HepG2 (cell line): ENCODE results near the gene ROS1. TPM values are rescaled to one million over a fixed set of nuclear protein-coding genes. Genes with fewer than 3 reads are reported as not detected.
"Not testable (repeated sequence)": the region's sequence is repeated elsewhere in the genome, so short reads cannot be mapped to it uniquely, and the experiment has no call there.

Experiments used
- ATAC-seq: fragments of 200-7000 bp; cut with Tn5 transposase; 3 replicates; pipeline ENCODE4 v1.9.1; 2020; ENCODE audit warnings: mild to moderate bottlenecking, moderate library complexity
- BruUV-seq: library from RNA; stranded (reverse); fragments of 400-500 nt; replicated peaks from 2 replicates; lab custom pipeline; 2021; lab: Mats Ljungman, UMichigan
- CTCF ChIA-PET: fragments of 300-600 bp; formaldehyde crosslinking; extraction: SDS; loops from one replicate; lab custom pipeline; 2021; ENCODE audit warnings: low total read pairs, inconsistent platforms, low intra/inter-chr PET ratio; lab: Yijun Ruan, JAX
- POLR2A ChIA-PET: fragments of 350-600 bp; sonication (Branson Sonifier 250); formaldehyde crosslinking; loops from one replicate; lab custom pipeline; 2020; ENCODE audit warnings: antibody characterized with exemption, inconsistent platforms; lab: Yijun Ruan, JAX
- DNase-seq: peaks from one replicate; pipeline ENCODE4 v3.0.0-alpha.2; 2015; ENCODE audit warnings: low spot score
- FAIRE-seq: peaks from 3 replicates; lab custom pipeline; 2011; peaks lifted over from hg19 to GRCh38; lab: Jason Lieb, UNC
- H2AFZ ChIP-seq: one replicate; pipeline ENCODE4 v1.6.1; 2011; ENCODE audit warnings: low read length, inconsistent platforms
- H3K27ac ChIP-seq: fragments of 300-600 bp; 3 replicates; pipeline ENCODE4 v1.8.0; 2011; ENCODE audit warnings: mixed run types, mild to moderate bottlenecking, mixed read lengths, low read length, inconsistent platforms; ENCODE audit not compliant: insufficient read depth; ENCODE audit errors: extremely low read length
- H3K27me3 ChIP-seq, 2 experiments: fragments of 200-600 bp in 1 of 2; 2 replicates in 1 of 2; 3 replicates in 1 of 2; pipeline versions ENCODE4 v1.6.0 to v1.8.0; 2011; ENCODE audit warnings: low read length in 2 of 2, mild to moderate bottlenecking in 2 of 2, moderate library complexity in 2 of 2, inconsistent platforms in 1 of 2; ENCODE audit not compliant: insufficient read depth in 2 of 2, control insufficient read depth in 1 of 2
- H3K36me3 ChIP-seq, 2 experiments: fragments of 200-600 bp in 1 of 2; replicated peaks in 1 of 2; 2 replicates in 1 of 2; 3 replicates in 1 of 2; pipeline versions ENCODE4 v1.5.1 to v1.8.0; 2011; ENCODE audit warnings: low read length in 2 of 2, inconsistent platforms in 1 of 2; ENCODE audit not compliant: insufficient read depth in 2 of 2, control insufficient read depth in 1 of 2
- H3K4me1 ChIP-seq: 2 replicates; pipeline ENCODE4 v1.5.1; 2012; ENCODE audit warnings: low read length, inconsistent platforms; ENCODE audit not compliant: insufficient read depth
- H3K4me2 ChIP-seq: 2 replicates; pipeline ENCODE4 v1.6.0; 2011; ENCODE audit warnings: low read depth, low read length, inconsistent platforms
- H3K4me3 ChIP-seq, 3 experiments: fragments of 200-600 bp in 1 of 3; sonication (generic), shearing (Covaris generic) in 1 of 3; replicated peaks in 1 of 3; 2 replicates each; pipeline ENCODE4 v1.5.1; 2011 to 2016; ENCODE audit warnings: low read length in 3 of 3, inconsistent platforms in 2 of 3, low read depth in 2 of 3, mild to moderate bottlenecking in 2 of 3, control low read depth in 1 of 3, mixed read lengths in 1 of 3; ENCODE audit not compliant: insufficient read depth in 1 of 3
- H3K79me2 ChIP-seq: one replicate; pipeline ENCODE4 v1.6.1; 2011; ENCODE audit warnings: low read length, inconsistent platforms; ENCODE audit not compliant: insufficient read depth
- H3K9ac ChIP-seq: 2 replicates; pipeline ENCODE4 v1.6.0; 2011; ENCODE audit warnings: mild to moderate bottlenecking, low read depth, low read length, inconsistent platforms; ENCODE audit not compliant: insufficient read depth
- H3K9me3 ChIP-seq: 2 replicates; pipeline ENCODE4 v1.5.1; 2012; ENCODE audit warnings: mild to moderate bottlenecking, low read length
- H4K20me1 ChIP-seq: 2 replicates; pipeline ENCODE4 v1.6.0; 2011; ENCODE audit warnings: inconsistent platforms, mild to moderate bottlenecking, low read length, moderate library complexity; ENCODE audit not compliant: insufficient read depth
- ARID3A ChIP-seq: IDR thresholded peaks from 2 replicates; pipeline ENCODE4 v1.6.1; 2012; ENCODE audit warnings: low read depth, low read length, improper control_type of control experiment
- ATAD3A ChIP-seq: sonication (generic); formaldehyde crosslinking; IDR thresholded peaks from 2 replicates; pipeline ENCODE4 v1.4.0; 2020; ENCODE audit warnings: missing genetic modification reagents
- DMAP1 ChIP-seq: IDR thresholded peaks from 2 replicates; pipeline ENCODE4 v1.6.1; 2016
- EEA1 ChIP-seq: sonication (generic); formaldehyde crosslinking; IDR thresholded peaks from 2 replicates; pipeline ENCODE4 v1.5.1; 2020; ENCODE audit warnings: mild to moderate bottlenecking, missing genetic modification reagents, borderline replicate concordance
- GTF2F1 ChIP-seq: fragments of 150-350 bp; IDR thresholded peaks from 2 replicates; pipeline ENCODE4 v1.6.1; 2014; ENCODE audit warnings: low read length
- HOMEZ ChIP-seq: IDR thresholded peaks from 2 replicates; pipeline ENCODE4 v1.6.1; 2016; ENCODE audit warnings: low read depth
- NFYB ChIP-seq: sonication (generic); formaldehyde crosslinking; IDR thresholded peaks from 2 replicates; pipeline ENCODE4 v1.4.0; 2020; ENCODE audit warnings: missing genetic modification reagents
- NRL ChIP-seq: sonication (generic); formaldehyde crosslinking; IDR thresholded peaks from 2 replicates; pipeline ENCODE4 v1.5.0; 2020; ENCODE audit warnings: missing genetic modification reagents, mild to moderate bottlenecking, moderate library complexity, borderline replicate concordance
- PITX1 ChIP-seq: sonication (generic); formaldehyde crosslinking; IDR thresholded peaks from 2 replicates; pipeline ENCODE4 v1.5.1; 2020; ENCODE audit warnings: mild to moderate bottlenecking, missing genetic modification reagents
- RBFOX2 ChIP-seq: fragments of 200-400 bp; formaldehyde crosslinking; IDR thresholded peaks from 2 replicates; pipeline ENCODE4 v1.6.1; 2017; ENCODE audit warnings: low read depth, mild to moderate bottlenecking, low read length
- RXRB ChIP-seq: IDR thresholded peaks from 2 replicates; pipeline ENCODE4 v1.6.1; 2016; ENCODE audit warnings: borderline replicate concordance, missing genetic modification reagents, missing compliant biosample characterization
- SNAPC2 ChIP-seq: sonication (generic); formaldehyde crosslinking; IDR thresholded peaks from 2 replicates; pipeline ENCODE4 v1.8.1; 2022; ENCODE audit warnings: mild to moderate bottlenecking, missing genetic modification reagents
- ZMYM3 ChIP-seq: sonication (generic); formaldehyde crosslinking; IDR thresholded peaks from 2 replicates; pipeline ENCODE4 v1.5.1; 2020; ENCODE audit warnings: mild to moderate bottlenecking, missing genetic modification reagents
- ZNF260 ChIP-seq: sonication (generic); formaldehyde crosslinking; IDR thresholded peaks from 2 replicates; pipeline ENCODE4 v1.4.0; 2020; ENCODE audit warnings: missing genetic modification reagents, low read depth, mild to moderate bottlenecking, borderline replicate concordance
- ZNF768 ChIP-seq: sonication (generic); formaldehyde crosslinking; IDR thresholded peaks from 2 replicates; pipeline ENCODE4 v1.4.0; 2020; ENCODE audit warnings: missing genetic modification reagents
- WGBS: methylation state at CpG from one replicate; pipeline ENCODE4 v1.1.6; 2017; ENCODE audit warnings: low lambda C conversion rate; 5-methylcytosine and 5-hydroxymethylcytosine counted together
- in situ Hi-C: cut with HindIII; loops from 2 replicates; pipeline ENCODE4 v1.10.0; 2017; ENCODE audit warnings: low pct_unique_long_range_greater_than_20kb; ENCODE audit not compliant: extremely low pct_ligation_motif_present
- intact Hi-C: fragments of 100-400 bp; cut with micrococcal nuclease; formaldehyde crosslinking; loops from one replicate; pipeline ENCODE4 v1.10.0; 2022; ENCODE audit not compliant: unreplicated experiment
- polyA plus RNA-seq, 8 experiments: library from polyadenylated mRNA; depleted of rRNA in 3 of 8; stranded (reverse) in 7 of 8; unstranded in 1 of 8; fragments of >200 nt; fragmentation: Illumina TruSeq in 4 of 8; extraction: Trizol in 4 of 8; gene quantifications; 2 replicates each; pipeline versions ENCODE4 v1.2.1 to v1.2.3, GENCODE V29; 2011 to 2016; ENCODE audit warnings: low read depth in 4 of 8, missing spikeins in 1 of 8, mixed read lengths in 1 of 8; ENCODE audit not compliant: insufficient read depth in 1 of 8
- total RNA-seq, 5 experiments: library from RNA; depleted of rRNA; stranded (reverse); fragments of >200 nt; fragmentation: Illumina TruSeq; extraction: Trizol; gene quantifications; 2 replicates each; pipeline ENCODE4 v1.2.3, GENCODE V29; 2016; ENCODE audit warnings: low read depth in 1 of 5
- TF ChIP-seq, protein P1 (sequence below): sonication (generic); formaldehyde crosslinking; IDR thresholded peaks from 2 replicates; pipeline ENCODE4 v1.4.0; 2020; ENCODE audit warnings: missing genetic modification reagents, borderline replicate concordance

The ROS1 gene
- total and polyA plus RNA-seq, 2 of the 13 experiments (the other 11 are each of a cell fraction or from before 2014, with no cell fraction given) = not detected

DNA sequence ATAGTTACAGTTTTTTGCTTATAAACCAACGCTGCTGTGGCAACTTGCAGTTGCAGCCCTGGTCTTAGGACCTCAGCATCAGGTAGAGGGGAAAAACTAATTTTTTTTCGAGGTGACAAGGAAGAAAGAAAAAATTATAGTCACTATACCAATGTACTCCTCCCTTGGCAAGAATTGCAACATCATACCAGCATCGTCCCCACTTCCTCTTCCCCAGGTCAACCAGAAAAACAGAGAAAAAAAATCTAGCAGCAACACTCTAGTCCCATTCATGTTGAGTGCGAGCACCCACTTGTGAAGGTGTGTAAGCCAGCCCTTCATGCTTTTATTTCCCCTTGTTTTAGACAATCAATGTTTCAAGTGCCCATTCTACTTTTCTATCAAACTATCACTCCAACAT, 43.6 kb upstream of the ROS1 start:
- WGBS = 14% methylated on average over 4 of the region's 4 CpGs
- ChIA-PET CTCF (no interaction called here), POLR2A (no interaction called here)

DNA sequence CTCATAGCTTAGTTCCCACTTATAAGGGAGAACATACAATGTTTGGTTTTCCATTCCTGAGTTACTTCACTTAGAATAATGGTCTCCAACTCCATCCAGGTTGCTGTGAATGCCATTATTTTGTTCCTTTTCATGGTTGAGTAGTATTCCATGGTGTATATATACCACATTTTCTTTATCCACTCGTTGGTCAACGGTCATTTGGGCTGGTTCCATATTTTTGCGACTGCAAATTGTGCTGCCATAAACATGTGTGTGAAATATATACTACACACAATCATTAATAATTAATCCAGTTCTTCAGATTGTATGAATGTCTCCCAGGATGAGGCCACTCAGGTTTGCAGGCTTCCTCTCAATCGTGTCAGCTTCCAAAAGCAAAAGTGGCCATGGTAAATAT, 42.8 kb upstream of the ROS1 start:
- peaks cover 1 to 31% of the 10 kb centered on the region in 2 experiments; a peak in 3 of 5 replicates for H3K27me3 ChIP-seq
- H4K20me1 ChIP-seq, intact Hi-C loops, H2AFZ ChIP-seq, H3K4me2 ChIP-seq, CTCF ChIA-PET, H3K4me3 ChIP-seq, in situ Hi-C loops, FAIRE-seq, H3K9me3 ChIP-seq, H3K4me1 ChIP-seq, H3K27ac ChIP-seq, DNase-seq, POLR2A ChIA-PET, H3K36me3 ChIP-seq, ATAC-seq, BruUV-seq, H3K9ac ChIP-seq, H3K79me2 ChIP-seq: not testable (repeated sequence)
- WGBS = 14% methylated on average over 4 of the region's 4 CpGs

More for the DNA sequence above, 43.6 kb upstream of the ROS1 start:
- Histone ChIP-seq H3K36me3 (no peaks in the 10 kb centered on the region), H3K9me3 (no peaks in the 10 kb centered on the region)
- BruUV-seq = no TSS peak
- in situ Hi-C loops = no loop called here
- TF ChIP-seq HOMEZ (CRISPR knock-in tag) (no peak), RBFOX2 (no peak), PITX1 (CRISPR knock-in tag) (no peak), ARID3A (no peak), DMAP1 (CRISPR knock-in tag) (no peak), ZNF260 (CRISPR knock-in tag) (no peak), ZMYM3 (no peak), ATAD3A (no peak), SNAPC2 (CRISPR knock-in tag) (no peak), NFYB (CRISPR knock-in tag) (no peak), RXRB (CRISPR knock-in tag) (no peak), GTF2F1 (no peak), NRL (CRISPR knock-in tag) (no peak), ZNF768 (CRISPR knock-in tag) (no peak), EEA1 (CRISPR knock-in tag) (no peak)
- TF ChIP-seq, protein P1, sequence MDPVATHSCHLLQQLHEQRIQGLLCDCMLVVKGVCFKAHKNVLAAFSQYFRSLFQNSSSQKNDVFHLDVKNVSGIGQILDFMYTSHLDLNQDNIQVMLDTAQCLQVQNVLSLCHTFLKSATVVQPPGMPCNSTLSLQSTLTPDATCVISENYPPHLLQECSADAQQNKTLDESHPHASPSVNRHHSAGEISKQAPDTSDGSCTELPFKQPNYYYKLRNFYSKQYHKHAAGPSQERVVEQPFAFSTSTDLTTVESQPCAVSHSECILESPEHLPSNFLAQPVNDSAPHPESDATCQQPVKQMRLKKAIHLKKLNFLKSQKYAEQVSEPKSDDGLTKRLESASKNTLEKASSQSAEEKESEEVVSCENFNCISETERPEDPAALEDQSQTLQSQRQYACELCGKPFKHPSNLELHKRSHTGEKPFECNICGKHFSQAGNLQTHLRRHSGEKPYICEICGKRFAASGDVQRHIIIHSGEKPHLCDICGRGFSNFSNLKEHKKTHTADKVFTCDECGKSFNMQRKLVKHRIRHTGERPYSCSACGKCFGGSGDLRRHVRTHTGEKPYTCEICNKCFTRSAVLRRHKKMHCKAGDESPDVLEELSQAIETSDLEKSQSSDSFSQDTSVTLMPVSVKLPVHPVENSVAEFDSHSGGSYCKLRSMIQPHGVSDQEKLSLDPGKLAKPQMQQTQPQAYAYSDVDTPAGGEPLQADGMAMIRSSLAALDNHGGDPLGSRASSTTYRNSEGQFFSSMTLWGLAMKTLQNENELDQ = no peak
- TF ChIP-seq, all 625 proteins: peak for 0
- H3K9ac ChIP-seq = no peak overlapping the region
- intact Hi-C loops = no loop called here
- no peak overlapping the region for H3K4me2 ChIP-seq
- FAIRE-seq = no peak
- H3K27me3 ChIP-seq = peaks cover 1 to 27% of the 10 kb centered on the region in 2 experiments; a peak in 3 of 5 replicates
- H3K79me2 ChIP-seq = no peaks in the 10 kb centered on the region
- no peak for DNase-seq
- ATAC-seq = no peak
- H2AFZ ChIP-seq = no peak overlapping the region
- no peaks in the 10 kb centered on the region for H3K4me1 ChIP-seq
- H3K27ac ChIP-seq = no peak overlapping the region
- H3K4me3 ChIP-seq = no peak overlapping the region
- no peaks in the 10 kb centered on the region for H4K20me1 ChIP-seq
